ENCODE measurements around the gene IGSF3.

The IGSF3 gene

DNA sequence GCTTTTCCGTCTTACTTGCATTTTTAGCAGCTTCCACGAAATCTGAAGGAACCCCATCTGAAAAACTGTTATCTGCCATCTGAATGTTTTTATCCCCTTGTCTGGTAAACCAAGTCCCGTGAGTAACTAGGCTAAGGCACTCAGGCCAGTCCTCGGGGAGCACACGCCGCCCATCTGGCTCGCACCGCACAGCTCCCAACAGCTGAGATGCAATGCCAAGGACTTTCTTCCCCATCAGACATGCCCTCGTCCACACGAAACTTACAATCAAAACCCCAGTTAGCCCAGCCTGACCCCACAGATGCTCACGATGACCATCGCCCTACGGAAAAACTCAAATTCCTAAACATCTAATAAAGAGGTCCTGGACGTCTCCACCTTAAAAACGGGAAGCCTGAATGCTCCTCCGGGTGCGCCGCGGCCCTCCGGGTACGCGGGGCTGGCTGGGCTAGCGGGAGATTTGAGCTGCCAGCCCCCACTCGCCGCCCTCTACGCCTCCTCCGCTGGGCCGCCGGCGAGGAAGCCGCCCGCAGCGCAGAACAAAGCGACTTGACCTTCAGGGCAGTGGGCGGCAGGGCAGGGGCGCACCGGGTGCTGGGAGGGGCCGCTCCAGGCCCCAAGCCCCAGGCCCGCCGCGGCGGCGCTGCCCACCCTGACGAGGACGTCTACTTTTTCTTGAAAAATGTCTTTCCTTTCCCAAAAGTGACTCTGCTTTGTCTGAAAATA lies 133.4 kb downstream of the IGSF3 start:
- TF ChIP-seq ZFP30 (CRISPR knock-in tag; IDR thresholded peaks at IDR 0.05) (no peak), SNAI2 (CRISPR knock-in tag; IDR thresholded peaks at IDR 0.05) (no peak), ZC3H10 (CRISPR knock-in tag; IDR thresholded peaks at IDR 0.05) (no peak), OSR1 (CRISPR knock-in tag; IDR thresholded peaks at IDR 0.05) (no peak), ZFP3 (CRISPR knock-in tag; IDR thresholded peaks at IDR 0.05) (no peak), RARB (CRISPR knock-in tag; IDR thresholded peaks at IDR 0.05) (no peak), ZNF8 (CRISPR knock-in tag; IDR thresholded peaks at IDR 0.05) (no peak), PPARA (CRISPR knock-in tag; IDR thresholded peaks at IDR 0.05; ENCODE audit: borderline replicate concordance) (no peak), TOX (CRISPR knock-in tag; IDR thresholded peaks at IDR 0.05; ENCODE audit: borderline replicate concordance) (no peak), TCF4 (CRISPR knock-in tag; IDR thresholded peaks at IDR 0.05; ENCODE audit: borderline replicate concordance) (no peak), ZNF70 (CRISPR knock-in tag; IDR thresholded peaks at IDR 0.05) (no peak), ZNF565 (CRISPR knock-in tag; conservative IDR thresholded peaks at IDR 0.05; ENCODE audit: low read depth) (no peak), ARNTL (CRISPR knock-in tag; IDR thresholded peaks at IDR 0.05; ENCODE audit: borderline replicate concordance, low read depth) (no peak), GLIS3 (CRISPR knock-in tag; IDR thresholded peaks at IDR 0.05) (no peak), CSDC2 (CRISPR knock-in tag; IDR thresholded peaks at IDR 0.05) (no peak)
- TF ChIP-seq, protein P1, sequence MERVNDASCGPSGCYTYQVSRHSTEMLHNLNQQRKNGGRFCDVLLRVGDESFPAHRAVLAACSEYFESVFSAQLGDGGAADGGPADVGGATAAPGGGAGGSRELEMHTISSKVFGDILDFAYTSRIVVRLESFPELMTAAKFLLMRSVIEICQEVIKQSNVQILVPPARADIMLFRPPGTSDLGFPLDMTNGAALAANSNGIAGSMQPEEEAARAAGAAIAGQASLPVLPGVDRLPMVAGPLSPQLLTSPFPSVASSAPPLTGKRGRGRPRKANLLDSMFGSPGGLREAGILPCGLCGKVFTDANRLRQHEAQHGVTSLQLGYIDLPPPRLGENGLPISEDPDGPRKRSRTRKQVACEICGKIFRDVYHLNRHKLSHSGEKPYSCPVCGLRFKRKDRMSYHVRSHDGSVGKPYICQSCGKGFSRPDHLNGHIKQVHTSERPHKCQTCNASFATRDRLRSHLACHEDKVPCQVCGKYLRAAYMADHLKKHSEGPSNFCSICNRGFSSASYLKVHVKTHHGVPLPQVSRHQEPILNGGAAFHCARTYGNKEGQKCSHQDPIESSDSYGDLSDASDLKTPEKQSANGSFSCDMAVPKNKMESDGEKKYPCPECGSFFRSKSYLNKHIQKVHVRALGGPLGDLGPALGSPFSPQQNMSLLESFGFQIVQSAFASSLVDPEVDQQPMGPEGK (CRISPR knock-in tag; IDR thresholded peaks at IDR 0.05; ENCODE audit: borderline replicate concordance), result no peak
- TF ChIP-seq, protein P2, sequence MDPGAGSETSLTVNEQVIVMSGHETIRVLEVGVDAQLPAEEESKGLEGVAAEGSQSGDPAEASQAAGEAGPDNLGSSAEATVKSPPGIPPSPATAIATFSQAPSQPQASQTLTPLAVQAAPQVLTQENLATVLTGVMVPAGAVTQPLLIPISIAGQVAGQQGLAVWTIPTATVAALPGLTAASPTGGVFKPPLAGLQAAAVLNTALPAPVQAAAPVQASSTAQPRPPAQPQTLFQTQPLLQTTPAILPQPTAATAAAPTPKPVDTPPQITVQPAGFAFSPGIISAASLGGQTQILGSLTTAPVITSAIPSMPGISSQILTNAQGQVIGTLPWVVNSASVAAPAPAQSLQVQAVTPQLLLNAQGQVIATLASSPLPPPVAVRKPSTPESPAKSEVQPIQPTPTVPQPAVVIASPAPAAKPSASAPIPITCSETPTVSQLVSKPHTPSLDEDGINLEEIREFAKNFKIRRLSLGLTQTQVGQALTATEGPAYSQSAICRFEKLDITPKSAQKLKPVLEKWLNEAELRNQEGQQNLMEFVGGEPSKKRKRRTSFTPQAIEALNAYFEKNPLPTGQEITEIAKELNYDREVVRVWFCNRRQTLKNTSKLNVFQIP (CRISPR knock-in tag; IDR thresholded peaks at IDR 0.05; ENCODE audit: borderline replicate concordance, low read depth), result no peak
- TF ChIP-seq, protein P3, sequence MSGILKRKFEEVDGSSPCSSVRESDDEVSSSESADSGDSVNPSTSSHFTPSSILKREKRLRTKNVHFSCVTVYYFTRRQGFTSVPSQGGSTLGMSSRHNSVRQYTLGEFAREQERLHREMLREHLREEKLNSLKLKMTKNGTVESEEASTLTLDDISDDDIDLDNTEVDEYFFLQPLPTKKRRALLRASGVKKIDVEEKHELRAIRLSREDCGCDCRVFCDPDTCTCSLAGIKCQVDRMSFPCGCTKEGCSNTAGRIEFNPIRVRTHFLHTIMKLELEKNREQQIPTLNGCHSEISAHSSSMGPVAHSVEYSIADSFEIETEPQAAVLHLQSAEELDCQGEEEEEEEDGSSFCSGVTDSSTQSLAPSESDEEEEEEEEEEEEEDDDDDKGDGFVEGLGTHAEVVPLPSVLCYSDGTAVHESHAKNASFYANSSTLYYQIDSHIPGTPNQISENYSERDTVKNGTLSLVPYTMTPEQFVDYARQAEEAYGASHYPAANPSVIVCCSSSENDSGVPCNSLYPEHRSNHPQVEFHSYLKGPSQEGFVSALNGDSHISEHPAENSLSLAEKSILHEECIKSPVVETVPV (CRISPR knock-in tag; IDR thresholded peaks at IDR 0.05), result no peak
- TF ChIP-seq, protein P4, sequence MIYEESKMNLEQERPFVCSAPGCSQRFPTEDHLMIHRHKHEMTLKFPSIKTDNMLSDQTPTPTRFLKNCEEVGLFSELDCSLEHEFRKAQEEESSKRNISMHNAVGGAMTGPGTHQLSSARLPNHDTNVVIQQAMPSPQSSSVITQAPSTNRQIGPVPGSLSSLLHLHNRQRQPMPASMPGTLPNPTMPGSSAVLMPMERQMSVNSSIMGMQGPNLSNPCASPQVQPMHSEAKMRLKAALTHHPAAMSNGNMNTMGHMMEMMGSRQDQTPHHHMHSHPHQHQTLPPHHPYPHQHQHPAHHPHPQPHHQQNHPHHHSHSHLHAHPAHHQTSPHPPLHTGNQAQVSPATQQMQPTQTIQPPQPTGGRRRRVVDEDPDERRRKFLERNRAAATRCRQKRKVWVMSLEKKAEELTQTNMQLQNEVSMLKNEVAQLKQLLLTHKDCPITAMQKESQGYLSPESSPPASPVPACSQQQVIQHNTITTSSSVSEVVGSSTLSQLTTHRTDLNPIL (CRISPR knock-in tag; IDR thresholded peaks at IDR 0.05; ENCODE audit: low read depth), result no peak
- TF ChIP-seq, protein P5, sequence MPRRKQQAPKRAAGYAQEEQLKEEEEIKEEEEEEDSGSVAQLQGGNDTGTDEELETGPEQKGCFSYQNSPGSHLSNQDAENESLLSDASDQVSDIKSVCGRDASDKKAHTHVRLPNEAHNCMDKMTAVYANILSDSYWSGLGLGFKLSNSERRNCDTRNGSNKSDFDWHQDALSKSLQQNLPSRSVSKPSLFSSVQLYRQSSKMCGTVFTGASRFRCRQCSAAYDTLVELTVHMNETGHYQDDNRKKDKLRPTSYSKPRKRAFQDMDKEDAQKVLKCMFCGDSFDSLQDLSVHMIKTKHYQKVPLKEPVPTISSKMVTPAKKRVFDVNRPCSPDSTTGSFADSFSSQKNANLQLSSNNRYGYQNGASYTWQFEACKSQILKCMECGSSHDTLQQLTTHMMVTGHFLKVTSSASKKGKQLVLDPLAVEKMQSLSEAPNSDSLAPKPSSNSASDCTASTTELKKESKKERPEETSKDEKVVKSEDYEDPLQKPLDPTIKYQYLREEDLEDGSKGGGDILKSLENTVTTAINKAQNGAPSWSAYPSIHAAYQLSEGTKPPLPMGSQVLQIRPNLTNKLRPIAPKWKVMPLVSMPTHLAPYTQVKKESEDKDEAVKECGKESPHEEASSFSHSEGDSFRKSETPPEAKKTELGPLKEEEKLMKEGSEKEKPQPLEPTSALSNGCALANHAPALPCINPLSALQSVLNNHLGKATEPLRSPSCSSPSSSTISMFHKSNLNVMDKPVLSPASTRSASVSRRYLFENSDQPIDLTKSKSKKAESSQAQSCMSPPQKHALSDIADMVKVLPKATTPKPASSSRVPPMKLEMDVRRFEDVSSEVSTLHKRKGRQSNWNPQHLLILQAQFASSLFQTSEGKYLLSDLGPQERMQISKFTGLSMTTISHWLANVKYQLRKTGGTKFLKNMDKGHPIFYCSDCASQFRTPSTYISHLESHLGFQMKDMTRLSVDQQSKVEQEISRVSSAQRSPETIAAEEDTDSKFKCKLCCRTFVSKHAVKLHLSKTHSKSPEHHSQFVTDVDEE (CRISPR knock-in tag; IDR thresholded peaks at IDR 0.05), result no peak
- no peak for ATAC-seq

DNA sequence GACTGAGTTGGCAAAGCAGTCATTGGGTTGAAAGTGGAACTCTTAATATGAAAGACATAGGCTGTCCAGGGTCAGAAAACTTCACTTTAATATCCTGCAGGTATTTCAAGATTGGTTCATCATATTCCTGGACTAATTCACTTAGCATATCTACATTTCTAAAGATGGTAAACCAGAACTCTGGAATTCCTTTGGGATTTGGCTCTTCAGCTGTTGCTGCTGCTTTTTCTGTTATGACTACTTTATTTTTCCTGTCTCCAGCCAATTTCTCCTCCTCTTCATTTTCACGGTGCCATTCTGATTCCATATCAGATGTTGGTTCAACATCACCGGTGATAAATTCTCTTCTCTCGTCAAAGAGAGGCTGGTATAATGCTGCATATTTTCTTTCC lies 134.1 kb downstream of the IGSF3 start:
- no peak for ATAC-seq

More for the DNA sequence above, 134.1 kb downstream of the IGSF3 start:
- TF ChIP-seq ESRRG (CRISPR knock-in tag; IDR thresholded peaks at IDR 0.05) (no peak), ZFP30 (CRISPR knock-in tag; IDR thresholded peaks at IDR 0.05) (no peak), OSR1 (CRISPR knock-in tag; IDR thresholded peaks at IDR 0.05) (no peak), CSDC2 (CRISPR knock-in tag; IDR thresholded peaks at IDR 0.05) (no peak), ZNF8 (CRISPR knock-in tag; IDR thresholded peaks at IDR 0.05) (no peak), ZFP3 (CRISPR knock-in tag; IDR thresholded peaks at IDR 0.05) (no peak), ZNF565 (CRISPR knock-in tag; conservative IDR thresholded peaks at IDR 0.05; ENCODE audit: low read depth) (no peak), GLIS3 (CRISPR knock-in tag; IDR thresholded peaks at IDR 0.05) (no peak), ZC3H10 (CRISPR knock-in tag; IDR thresholded peaks at IDR 0.05) (no peak)
- TF ChIP-seq, protein P5 (CRISPR knock-in tag; IDR thresholded peaks at IDR 0.05), result no peak

Data from SK-N-SH treated with all-trans-retinoic acid at 6 μM for 48 hours (cell line).